NOMO-1 treated with dmso at 0.1 percent for 144 hours (cell line): ENCODE measurements around the gene ATF7IP2.

Experiments
- DNase-seq: peaks from one replicate; lab custom pipeline; 2025; ENCODE audit not compliant: unreplicated experiment; lab: John Stamatoyannopoulos, UW

The ATF7IP2 gene

DNA sequence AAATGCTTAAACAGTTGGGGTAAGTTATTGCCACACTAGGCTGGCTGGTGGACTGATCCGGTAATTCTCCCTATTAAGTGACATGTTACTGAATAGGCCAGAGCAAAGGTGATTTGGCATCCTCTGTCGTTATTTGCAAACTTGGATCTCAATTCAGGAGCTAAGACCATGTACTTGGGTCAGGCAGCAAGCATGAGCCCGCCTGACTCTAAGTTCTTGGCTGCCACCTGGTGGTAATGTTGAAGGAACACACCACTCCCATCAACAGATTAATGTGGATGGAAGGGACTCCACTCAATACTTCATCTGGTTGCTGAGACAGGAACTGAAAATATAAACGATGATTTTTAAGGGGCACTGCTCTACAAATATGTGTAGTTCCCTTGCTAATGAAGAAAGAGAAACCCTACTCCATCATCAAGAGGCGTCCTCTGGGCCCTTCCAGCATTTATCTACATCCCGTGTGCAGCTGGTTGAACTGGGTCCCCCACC lies 123.7 kb downstream of the ATF7IP2 start:
- DNase-seq, result peak; percentile 44

DNA sequence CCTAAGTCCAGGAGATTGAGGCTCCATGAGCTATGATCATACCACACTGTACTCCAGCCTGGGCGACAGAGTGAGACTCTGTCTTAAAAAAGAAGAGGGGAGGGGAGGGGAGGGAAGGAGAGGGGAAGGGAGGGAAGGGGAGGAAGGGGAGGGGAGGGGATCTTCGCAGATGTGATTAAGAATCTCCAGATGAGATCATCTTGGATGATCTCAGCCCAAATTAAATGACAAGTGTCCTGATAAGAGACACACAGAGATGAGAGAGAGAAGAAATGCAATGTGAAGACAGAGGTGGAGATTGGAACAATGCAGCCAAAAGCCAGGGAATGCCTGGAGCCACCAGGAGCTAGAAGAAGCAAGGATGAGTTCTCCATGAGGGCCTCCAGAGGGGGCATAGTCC lies 124.4 kb downstream of the ATF7IP2 start:
- DNase-seq, result no peak

DNA sequence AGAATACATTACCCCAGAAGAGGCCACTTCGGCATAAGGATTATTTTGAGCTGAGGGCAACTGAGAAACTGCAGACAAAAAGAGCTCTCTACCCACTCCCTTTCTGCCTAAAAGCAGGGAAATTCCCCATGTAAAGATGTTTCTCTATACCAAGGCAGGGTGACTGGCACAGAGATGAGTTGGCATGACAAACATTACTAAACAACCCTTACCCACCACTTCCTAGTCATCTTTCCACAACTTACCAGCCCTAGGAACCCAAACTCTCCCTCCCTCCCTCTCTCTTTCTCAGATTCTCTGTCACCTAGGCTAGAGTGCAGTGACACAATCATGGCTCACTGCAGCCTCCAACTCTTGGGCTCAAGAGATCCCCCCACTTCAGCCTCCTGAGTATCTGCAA lies 126.0 kb downstream of the ATF7IP2 start:
- no peak for DNase-seq

DNA sequence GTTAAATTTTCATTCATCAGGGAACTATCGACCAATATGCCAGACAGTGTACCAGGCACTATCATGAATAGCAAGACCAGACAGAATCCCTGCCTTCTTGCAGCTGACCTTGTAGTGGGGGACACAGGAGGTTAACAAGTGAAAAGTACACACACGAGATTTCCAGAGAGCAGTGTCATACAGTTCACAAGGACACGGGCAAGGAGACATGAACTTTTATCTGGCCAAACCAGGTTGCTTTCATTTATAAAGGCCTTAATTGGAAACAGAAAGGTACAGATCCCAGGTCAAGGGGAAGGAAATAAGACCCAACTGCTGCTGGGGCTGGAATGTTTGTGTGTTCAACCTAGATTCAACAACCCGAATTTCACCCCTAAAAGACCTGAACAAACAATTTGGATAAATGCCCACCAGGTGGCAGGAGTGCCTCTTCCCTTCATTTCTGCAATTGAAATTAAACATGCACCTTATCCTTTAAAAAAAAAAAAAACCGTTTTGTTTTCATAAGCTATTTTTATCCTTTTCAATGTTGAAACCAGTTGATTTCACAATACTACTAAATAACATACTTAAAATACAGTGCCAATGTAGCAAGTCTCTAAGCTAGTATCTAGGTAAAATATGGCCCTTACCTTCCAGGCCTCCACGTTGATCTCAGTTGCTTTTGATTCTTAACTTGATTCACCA lies 128.7 kb downstream of the ATF7IP2 start:
- no peak for DNase-seq

DNA sequence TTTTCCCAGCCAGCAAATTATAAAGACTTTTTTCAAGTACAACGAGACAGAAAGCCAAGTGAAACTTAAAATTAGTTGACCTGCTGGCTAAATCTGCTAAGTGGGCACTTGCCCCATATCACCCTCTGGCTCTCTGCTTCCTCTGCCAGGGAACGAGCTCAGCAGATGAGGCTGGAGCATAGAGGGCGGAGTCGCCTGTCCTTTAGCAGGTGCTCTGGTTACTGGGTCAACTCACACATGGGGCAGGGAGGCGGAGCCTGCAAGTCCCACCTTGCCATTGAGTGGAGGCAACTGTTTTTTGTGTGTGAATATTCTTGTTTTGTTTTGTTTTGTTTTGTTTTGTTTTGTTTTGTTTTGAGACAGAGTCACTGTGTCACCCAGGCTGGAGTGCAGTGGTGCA lies 132.0 kb downstream of the ATF7IP2 start:
- DNase-seq, result no peak

DNA sequence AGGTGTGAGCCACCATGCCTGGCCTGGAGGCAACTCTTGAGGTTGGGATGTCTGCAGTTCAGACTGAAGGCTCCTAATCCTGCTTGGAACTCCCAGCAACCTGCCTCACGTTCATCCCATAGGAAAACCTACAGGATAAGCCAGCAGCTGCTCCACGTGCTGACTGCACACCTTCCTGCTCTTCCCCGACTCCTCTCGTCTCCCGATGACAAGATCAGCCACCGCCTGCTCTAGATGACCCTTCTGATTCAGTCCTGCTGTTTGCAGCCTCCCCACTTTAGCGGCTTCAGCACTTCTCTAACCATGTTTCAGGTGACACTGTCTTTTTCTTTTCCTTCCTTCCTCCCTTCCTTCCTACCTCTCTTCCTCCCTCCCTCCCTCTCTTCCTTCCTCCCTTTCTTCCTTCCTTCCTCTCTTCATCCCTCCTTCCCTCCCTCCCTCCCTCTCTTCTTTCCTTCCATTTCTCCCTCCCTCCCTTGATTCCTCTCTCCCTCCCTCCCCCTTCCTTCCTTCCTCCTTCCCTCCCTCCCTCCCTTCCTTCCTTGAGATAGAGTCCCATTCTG lies 132.7 kb downstream of the ATF7IP2 start:
- no peak for DNase-seq

DNA sequence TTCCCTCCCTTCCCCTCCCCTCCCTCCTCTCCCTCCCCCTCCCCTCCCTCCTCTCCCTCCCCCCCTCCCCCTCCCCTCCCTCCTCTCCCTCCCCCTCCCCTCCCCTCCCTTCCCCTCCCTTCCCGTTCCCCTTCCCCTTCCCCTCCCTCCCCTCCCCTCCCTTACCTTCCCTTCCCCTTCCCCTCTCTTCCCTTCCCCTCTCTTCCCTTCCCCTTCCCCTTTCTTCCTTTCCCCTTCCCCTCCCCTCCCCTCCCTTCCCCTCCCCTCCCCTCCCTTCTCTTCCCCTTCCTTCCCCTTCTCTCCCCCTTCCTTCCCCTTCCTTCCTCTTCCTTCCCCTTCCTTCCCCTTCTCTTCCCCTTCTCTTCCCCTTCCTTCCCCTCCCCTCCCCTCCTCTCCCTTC lies 133.4 kb downstream of the ATF7IP2 start:
- no peak for DNase-seq

DNA sequence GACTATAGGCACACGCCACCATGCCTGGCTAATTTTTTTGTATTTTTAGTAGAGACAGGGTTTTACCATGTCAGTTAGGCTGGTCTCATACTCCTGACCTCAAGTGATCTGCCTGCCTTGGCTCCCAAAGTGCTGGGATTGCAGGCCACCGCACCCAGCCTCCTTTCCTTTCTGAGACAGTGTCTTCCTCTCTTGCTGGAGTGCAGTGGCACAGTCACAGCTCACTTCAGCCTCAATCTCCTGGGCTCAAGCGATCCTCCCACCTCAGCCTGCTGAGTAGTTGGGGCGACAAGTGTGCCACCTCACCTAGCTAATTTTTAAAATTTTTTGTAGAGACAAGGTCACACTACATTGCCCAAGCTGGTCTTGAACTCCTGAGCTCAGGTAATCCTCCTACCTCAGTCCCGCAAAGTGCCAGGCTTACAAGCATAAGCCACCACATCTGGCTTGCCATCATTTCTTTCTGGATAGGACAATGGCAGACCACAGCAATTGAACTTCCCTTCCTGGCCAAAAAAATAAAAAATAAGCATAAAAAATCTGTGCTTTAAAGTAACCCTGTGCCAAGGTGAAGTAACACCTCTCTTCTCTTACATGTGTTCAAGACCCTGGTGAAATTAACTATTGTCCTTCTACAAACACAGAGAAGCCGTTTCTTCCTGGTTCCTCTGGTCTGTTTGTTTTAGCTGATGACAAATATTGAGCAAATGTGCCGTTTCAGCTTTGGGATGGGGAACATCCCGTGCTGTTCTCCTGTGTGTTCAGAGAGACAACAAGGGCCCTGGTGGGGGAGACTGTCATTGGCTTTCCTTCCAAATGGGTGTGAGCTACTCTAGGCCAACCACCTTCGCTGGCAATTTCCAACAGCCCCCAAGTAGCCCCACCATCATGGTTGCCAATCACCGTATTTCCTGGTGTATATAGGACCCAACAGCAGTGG lies 134.3 kb downstream of the ATF7IP2 start:
- DNase-seq, result no peak

DNA sequence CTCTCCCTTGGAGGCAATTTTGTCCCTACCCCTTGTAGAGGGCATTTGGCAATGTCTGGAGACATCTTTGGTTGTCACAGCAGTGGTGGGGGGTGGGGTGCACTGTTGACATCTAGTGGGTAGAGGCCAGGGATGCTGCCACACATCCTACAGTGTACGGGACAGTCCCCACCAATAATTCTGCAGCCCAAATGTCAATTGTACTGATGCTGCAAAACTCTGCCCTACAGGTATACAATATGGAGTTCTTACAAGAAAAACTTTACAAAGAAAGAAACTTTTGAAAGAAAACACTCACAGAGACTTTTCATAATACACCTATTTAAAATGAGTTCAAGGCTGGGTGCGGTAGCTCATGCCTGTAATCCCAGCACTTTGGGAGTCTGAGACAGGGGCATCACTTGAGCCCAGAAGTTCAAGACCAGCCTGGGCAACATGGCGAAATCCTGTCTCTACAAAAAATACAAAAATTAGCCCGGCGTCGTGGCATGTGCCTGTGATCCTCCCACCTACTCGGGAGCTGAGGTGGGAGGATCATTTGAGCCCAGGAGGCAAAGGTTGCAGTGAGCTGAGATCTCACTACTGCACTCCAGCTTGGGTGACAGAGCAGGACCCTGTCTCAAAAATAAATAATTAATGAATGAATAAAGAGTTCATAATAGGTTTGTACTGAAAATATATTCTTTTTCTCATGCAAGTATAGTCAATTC lies 135.2 kb downstream of the ATF7IP2 start:
- no peak for DNase-seq

DNA sequence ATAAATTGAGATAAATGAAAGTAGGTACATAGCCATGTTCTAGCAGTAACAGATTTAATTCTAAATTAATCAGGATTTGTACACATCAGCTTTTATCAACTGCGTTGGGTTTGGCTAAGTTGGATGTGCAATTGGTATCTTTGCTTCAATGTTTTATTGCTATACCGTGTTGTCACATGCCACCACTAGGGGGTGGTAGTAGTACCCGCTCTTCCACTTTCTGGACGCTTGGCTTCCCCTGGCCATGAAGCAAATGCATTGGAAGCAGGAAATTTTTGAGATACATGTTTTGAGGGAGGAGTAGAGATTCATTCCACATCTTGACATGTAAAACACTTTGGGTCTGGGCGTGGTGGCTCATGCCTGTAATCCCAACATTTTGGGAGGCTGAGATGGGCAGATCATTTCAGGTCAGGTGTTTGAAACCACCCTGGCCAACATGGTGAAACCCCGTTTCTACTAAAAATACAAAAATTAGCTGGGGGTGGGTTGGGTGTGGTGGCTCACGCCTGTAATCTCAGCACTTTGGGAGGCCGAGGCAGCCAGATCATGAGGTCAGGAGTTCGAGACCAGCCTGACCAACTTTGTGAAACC lies 135.9 kb downstream of the ATF7IP2 start:
- DNase-seq, result peak; percentile 27

DNA sequence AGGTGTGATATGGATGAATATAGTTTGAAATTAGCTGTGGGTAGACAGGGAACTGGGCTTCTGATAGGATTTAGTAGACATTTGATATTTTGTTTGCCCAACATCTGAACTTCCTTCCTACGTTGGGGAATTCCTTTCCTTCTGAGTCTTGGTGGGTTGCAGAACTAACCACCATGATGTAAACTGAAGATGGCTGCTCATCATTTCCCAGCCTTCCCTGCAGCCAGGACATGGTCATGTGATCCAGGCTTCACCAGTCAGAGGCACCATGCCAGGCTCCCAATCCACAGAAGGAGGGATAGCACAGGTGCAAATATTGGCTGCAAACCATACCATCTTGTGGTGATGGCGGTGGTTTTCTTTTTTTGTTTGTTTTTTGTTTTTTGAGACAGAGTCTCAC lies 137.1 kb downstream of the ATF7IP2 start:
- DNase-seq, result no peak

DNA sequence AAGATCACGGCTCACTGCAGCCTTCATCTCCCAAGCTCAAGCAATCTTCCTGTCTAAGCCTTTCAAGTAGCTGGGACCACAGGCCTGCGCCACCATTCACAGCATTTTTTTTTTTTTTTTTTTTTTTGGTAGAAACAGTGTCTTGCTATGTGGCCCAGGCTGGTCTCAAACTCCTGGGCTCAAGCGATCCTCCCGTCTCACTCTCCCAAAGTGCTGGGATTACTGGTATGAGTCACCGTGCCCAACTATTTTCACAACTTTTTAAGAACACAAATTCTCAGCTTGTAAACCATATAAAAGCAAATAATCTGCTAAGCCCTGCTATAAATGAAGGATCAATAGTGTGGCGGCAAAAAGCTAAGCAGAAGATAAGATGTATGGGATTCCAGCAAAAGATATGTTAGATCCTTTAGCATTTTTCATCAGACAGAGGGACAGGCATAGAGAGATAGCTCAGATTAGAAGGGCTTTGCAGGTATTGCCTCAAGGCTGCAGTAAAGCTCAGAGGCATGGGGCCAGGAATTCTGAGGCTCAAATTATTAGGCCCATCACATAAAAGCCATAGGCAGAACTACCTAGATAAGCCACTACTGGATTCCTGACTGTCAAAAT lies 139.5 kb downstream of the ATF7IP2 start:
- DNase-seq, result no peak

DNA sequence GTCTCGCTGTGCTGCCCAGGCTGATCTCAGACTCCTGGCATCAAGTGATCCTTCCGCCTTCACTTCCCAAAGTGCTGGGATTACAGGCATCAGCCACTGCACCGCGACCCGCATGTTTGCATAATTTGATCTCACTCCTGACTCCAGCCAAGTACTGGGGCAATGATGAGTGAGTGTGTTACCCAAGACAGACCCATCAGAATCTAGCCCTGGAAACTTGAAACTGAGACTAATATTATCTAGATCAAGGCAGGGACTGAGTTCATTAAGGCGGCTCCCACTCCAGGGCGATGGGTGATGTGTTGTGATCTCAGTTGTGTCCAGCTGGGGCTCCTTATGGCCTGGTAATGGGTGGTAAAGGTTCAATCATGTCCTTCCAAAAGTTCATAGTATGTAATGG lies 141.1 kb downstream of the ATF7IP2 start:
- no peak for DNase-seq

DNA sequence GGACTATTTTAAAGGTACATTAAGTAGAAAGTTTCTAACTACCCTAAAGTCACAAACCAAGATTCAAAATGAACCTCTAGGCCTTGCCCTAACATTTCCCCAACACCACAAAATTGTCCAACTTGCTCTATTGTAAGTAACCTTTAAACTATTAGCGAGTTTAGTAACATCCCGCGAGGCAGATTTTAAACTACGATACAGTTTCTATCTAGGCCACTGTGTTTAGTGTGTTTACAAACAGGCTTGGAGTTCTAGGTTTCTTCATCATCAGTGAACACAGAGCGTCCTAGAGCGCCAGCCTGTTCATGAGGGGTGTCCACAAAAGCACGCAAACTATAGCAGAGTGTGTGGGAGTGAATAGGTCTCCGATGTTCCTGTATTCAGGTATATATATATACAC lies 142.8 kb downstream of the ATF7IP2 start:
- DNase-seq, result no peak

DNA sequence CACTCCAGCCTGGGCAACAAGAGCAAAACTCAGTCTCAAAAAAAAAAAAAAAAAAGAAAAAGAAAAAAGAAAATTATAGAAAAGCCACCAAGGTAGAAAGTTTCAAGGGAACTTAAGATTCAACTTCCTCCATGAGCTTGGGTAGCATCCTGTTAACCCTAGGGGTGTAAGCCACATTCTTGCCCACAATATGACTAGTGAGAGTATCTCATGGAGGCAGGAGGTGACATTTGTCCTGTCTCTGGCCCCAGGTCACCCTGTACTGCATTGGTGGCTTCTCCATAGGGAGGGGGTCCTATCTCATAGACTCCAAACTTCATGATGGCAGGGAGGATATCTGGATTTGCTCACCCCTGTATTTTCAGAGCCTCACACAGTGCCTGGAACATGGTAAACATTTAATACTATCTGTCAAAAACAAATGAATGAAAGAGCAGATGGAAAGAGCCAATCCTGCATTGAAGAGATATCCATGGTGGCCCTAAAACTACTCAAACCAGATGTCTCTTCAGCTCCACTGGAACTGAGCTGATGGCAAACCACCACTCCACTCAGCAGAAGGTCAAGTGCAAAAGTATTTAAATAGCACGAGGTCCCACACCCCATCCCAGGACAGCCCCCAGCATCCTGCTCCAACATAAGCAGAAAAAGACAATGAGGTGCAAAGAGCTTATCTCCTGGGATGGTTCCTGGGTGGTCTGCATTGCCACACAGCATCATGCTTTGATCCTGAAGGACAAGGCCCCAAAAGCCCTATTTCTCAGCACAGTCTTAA lies 144.2 kb downstream of the ATF7IP2 start:
- DNase-seq, result no peak

DNA sequence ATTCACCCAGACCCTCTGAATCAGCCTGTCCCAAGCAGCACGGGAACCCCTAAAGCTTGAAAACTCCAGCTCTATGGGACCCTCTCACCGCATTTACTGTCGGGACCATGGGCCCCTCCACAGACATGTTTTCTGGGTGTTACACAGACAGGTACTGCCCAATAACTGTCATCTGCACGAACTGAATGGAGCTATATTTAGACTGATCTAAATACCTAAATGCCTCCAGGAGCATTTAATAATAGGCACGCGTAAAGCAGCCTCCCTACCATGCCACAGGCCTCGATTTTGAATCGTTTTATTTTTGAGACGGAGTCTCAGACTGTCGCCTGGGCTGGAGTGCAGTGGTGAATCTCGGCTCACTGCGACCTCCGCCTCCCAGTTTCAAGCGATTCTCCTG lies 144.8 kb downstream of the ATF7IP2 start:
- no peak for DNase-seq

DNA sequence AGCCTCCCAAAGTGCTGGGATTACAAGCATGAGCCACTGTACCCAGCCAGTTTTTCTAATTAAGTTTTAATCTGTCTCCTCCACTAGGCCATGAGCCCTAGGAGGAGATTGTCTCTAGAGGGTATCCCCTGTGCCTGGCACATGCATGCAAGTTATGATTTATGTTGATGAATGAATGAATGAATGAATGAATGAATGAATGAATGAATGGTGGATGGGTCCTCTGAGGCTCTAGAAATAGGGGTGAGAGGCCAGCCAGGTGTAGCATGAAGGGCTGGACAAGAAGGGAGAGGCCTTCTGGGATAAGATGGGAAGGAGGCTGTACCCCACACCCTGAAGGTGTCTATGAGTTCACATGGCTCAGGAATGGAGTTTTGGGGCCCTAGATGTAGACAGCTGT lies 145.7 kb downstream of the ATF7IP2 start:
- no peak for DNase-seq
